ENCODE measurements around the gene HOXA3. TPM values are rescaled to one million over a fixed set of nuclear protein-coding genes. Genes with fewer than 3 reads are reported as not detected.
A peak's percentile ranks its signal among the peaks of the same experiment; 100 is the strongest.

Gene HOXA3
- total RNA-seq, 1 donor from 2014 or later, result not detected

GRCh38 chr7:27116962-27117886 lies 35.2 kb downstream of the HOXA3 start:
- Histone ChIP-seq H3K27me3 (ENCODE audit: insufficient read depth, low read length) (peaks cover 67% of the 10 kb centered on the region), H3K4me3 (ENCODE audit: insufficient read depth, low read depth, low read length) (peak overlapping the region; percentile 69), H3K4me2 (ENCODE audit: low read length) (peak overlapping the region; percentile 82), H3K79me2 (ENCODE audit: insufficient read depth, low read length) (peaks cover 74% of the 10 kb centered on the region), H3K4me1 (ENCODE audit: insufficient read depth, low read length) (no peaks in the 10 kb centered on the region), H3K9me3 (ENCODE audit: insufficient read depth, low read depth, low read length) (no peaks in the 10 kb centered on the region), H3K27ac (ENCODE audit: low read depth, low read length) (peak overlapping the region; percentile 83), H2AFZ (ENCODE audit: low read depth, low read length) (no peak overlapping the region), H4K20me1 (ENCODE audit: insufficient read depth, low read length) (peaks cover 4% of the 10 kb centered on the region), H3K9ac (ENCODE audit: low read length) (peak overlapping the region; percentile 87), H3K36me3 (ENCODE audit: insufficient read depth, low read length) (no peaks in the 10 kb centered on the region)
- DNase-seq (ENCODE audit: low read depth) (peak; percentile 9), FAIRE-seq (no peak)
- TF ChIP-seq EZH2 (IDR thresholded peaks at IDR 0.05; ENCODE audit: insufficient read depth, low read length) (no peak), CTCF (IDR thresholded peaks at IDR 0.05; ENCODE audit: insufficient read depth, low read depth, low read length) (no peak)
- H3K27me3 Mint-ChIP-seq (ENCODE audit: low read depth, unreplicated experiment), result peaks cover 91% of the 10 kb centered on the region
- H3K27ac Mint-ChIP-seq (ENCODE audit: unreplicated experiment), result no peak overlapping the region
- peaks cover 2% of the 10 kb centered on the region for H3K4me1 Mint-ChIP-seq (ENCODE audit: low read depth, unreplicated experiment)
- H3K4me3 Mint-ChIP-seq (ENCODE audit: unreplicated experiment), result no peak overlapping the region
- H3K36me3 Mint-ChIP-seq (ENCODE audit: low read depth, unreplicated experiment), result no peaks in the 10 kb centered on the region
- peaks cover 30% of the 10 kb centered on the region for H3K9me3 Mint-ChIP-seq (ENCODE audit: unreplicated experiment)

- Histone ChIP-seq H3K9ac (ENCODE audit: low read length) (peak overlapping the region; percentile 87), H3K36me3 (ENCODE audit: insufficient read depth, low read length) (no peaks in the 10 kb centered on the region), H3K4me1 (ENCODE audit: insufficient read depth, low read length) (no peaks in the 10 kb centered on the region), H3K9me3 (ENCODE audit: insufficient read depth, low read depth, low read length) (no peaks in the 10 kb centered on the region), H2AFZ (ENCODE audit: low read depth, low read length) (no peak overlapping the region), H3K4me2 (ENCODE audit: low read length) (peak overlapping the region; percentile 82), H3K27me3 (ENCODE audit: insufficient read depth, low read length) (peaks cover 61% of the 10 kb centered on the region), H3K79me2 (ENCODE audit: insufficient read depth, low read length) (peaks cover 74% of the 10 kb centered on the region), H3K4me3 (ENCODE audit: insufficient read depth, low read depth, low read length) (peak overlapping the region; percentile 69), H3K27ac (ENCODE audit: low read depth, low read length) (peak overlapping the region; percentile 83), H4K20me1 (ENCODE audit: insufficient read depth, low read length) (peaks cover 4% of the 10 kb centered on the region)
- FAIRE-seq, result no peak
- H3K4me3 Mint-ChIP-seq (ENCODE audit: unreplicated experiment), result no peak overlapping the region
- peaks cover 22% of the 10 kb centered on the region for H3K9me3 Mint-ChIP-seq (ENCODE audit: unreplicated experiment)
- no peak overlapping the region for H3K27ac Mint-ChIP-seq (ENCODE audit: unreplicated experiment)
- no peaks in the 10 kb centered on the region for H3K36me3 Mint-ChIP-seq (ENCODE audit: low read depth, unreplicated experiment)
- H3K4me1 Mint-ChIP-seq (ENCODE audit: low read depth, unreplicated experiment), result peaks cover 2% of the 10 kb centered on the region
- peaks cover 91% of the 10 kb centered on the region for H3K27me3 Mint-ChIP-seq (ENCODE audit: low read depth, unreplicated experiment)
- TF ChIP-seq EZH2 (IDR thresholded peaks at IDR 0.05; ENCODE audit: insufficient read depth, low read length), result peak; percentile 49
- TF ChIP-seq CTCF (IDR thresholded peaks at IDR 0.05; ENCODE audit: insufficient read depth, low read depth, low read length), result no peak
- peak; percentile 10 for DNase-seq (ENCODE audit: low read depth)
Observed at GRCh38 chr7:27116031-27116961, 36.1 kb downstream of the HOXA3 start.
